ENCODE results near the gene MIB2. TPM values are rescaled to one million over a fixed set of nuclear protein-coding genes. Genes with fewer than 3 reads are reported as not detected.
A peak's percentile ranks its signal among the peaks of the same experiment; 100 is the strongest.

The MIB2 gene
- total RNA-seq, 1 experiment from 2014 or later, result 74.5 TPM

GRCh38 chr1:1616045-1616790 lies 918 bp downstream of the MIB2 start:
- no TSS peak for BruUV-seq (replicated peaks)
- in situ Hi-C loops (cut with HindIII; ENCODE audit: low pct_unique_long_range_greater_than_20kb, low sequenced_read_pairs), result no loop called here
- no peak for DNase-seq (ENCODE audit: low read depth, low spot score)
- no peaks in the 10 kb centered on the region for H3K9me3 ChIP-seq (ENCODE audit: control insufficient read depth, insufficient read depth, low read depth, low read length)
- no peak overlapping the region for H3K27ac ChIP-seq (ENCODE audit: low read length)
- ChIA-PET CTCF (no interaction called here), POLR2A (no interaction called here)
- peaks cover 20% of the 10 kb centered on the region for H3K4me1 ChIP-seq (ENCODE audit: control insufficient read depth, insufficient read depth, low read length)
- intact Hi-C loops (cut with micrococcal nuclease; ENCODE audit: unreplicated experiment), result no loop called here
- H3K36me3 ChIP-seq (ENCODE audit: control insufficient read depth, insufficient read depth, low read length), result no peaks in the 10 kb centered on the region
- H3K4me3 ChIP-seq (ENCODE audit: low read depth in 2 of 2, low read length in 2 of 2), result peak overlapping the region; percentile 73 to 87
- TF ChIP-seq CTCF (IDR thresholded peaks at IDR 0.05) (no peak), SIN3A (IDR thresholded peaks at IDR 0.05; ENCODE audit: borderline replicate concordance, insufficient read depth, low read depth, low read length) (no peak), REST (IDR thresholded peaks at IDR 0.05; ENCODE audit: insufficient read depth in 1 of 2, low read depth in 2 of 2, low read length in 1 of 2) (no peak), POLR2AphosphoS5 (IDR thresholded peaks at IDR 0.05; ENCODE audit: low read depth, low read length) (no peak), TCF7L2 (IDR thresholded peaks at IDR 0.05; ENCODE audit: low read depth, low read length) (no peak)
- ATAC-seq, result peak; percentile 42
- H3K27me3 ChIP-seq (ENCODE audit: control insufficient read depth, insufficient read depth, low read length), result no peaks in the 10 kb centered on the region

GRCh38 chr1:1616838-1617237 lies 1.5 kb downstream of the MIB2 start:
- POLR2A ChIA-PET, result no interaction called here
- intact Hi-C loops (cut with micrococcal nuclease; ENCODE audit: unreplicated experiment), result no loop called here
- no peak overlapping the region for H3K27ac ChIP-seq (ENCODE audit: low read length)

More at GRCh38 chr1:1616838-1617237, 1.5 kb downstream of the MIB2 start:
- TF ChIP-seq SIN3A (IDR thresholded peaks at IDR 0.05; ENCODE audit: borderline replicate concordance, insufficient read depth, low read depth, low read length) (no peak), TCF7L2 (IDR thresholded peaks at IDR 0.05; ENCODE audit: low read depth, low read length) (no peak), CTCF (IDR thresholded peaks at IDR 0.05) (no peak), REST (IDR thresholded peaks at IDR 0.05; ENCODE audit: insufficient read depth in 1 of 2, low read depth in 2 of 2, low read length in 1 of 2) (no peak), POLR2AphosphoS5 (IDR thresholded peaks at IDR 0.05; ENCODE audit: low read depth, low read length) (no peak)
- ATAC-seq (no peak), DNase-seq (ENCODE audit: low read depth, low spot score) (no peak)
- in situ Hi-C loops (cut with HindIII; ENCODE audit: low pct_unique_long_range_greater_than_20kb, low sequenced_read_pairs), result no loop called here
- H3K27me3 ChIP-seq (ENCODE audit: control insufficient read depth, insufficient read depth, low read length), result no peaks in the 10 kb centered on the region
- no TSS peak for BruUV-seq (replicated peaks)
- peaks cover 20% of the 10 kb centered on the region for H3K4me1 ChIP-seq (ENCODE audit: control insufficient read depth, insufficient read depth, low read length)
- H3K36me3 ChIP-seq (ENCODE audit: control insufficient read depth, insufficient read depth, low read length), result no peaks in the 10 kb centered on the region
- H3K4me3 ChIP-seq (ENCODE audit: low read depth in 2 of 2, low read length in 2 of 2), result peak overlapping the region; percentile 73 to 87
- CTCF ChIA-PET, result no interaction called here
- H3K9me3 ChIP-seq (ENCODE audit: control insufficient read depth, insufficient read depth, low read depth, low read length), result no peaks in the 10 kb centered on the region
